ENCODE data around the gene DBP.

DNA sequence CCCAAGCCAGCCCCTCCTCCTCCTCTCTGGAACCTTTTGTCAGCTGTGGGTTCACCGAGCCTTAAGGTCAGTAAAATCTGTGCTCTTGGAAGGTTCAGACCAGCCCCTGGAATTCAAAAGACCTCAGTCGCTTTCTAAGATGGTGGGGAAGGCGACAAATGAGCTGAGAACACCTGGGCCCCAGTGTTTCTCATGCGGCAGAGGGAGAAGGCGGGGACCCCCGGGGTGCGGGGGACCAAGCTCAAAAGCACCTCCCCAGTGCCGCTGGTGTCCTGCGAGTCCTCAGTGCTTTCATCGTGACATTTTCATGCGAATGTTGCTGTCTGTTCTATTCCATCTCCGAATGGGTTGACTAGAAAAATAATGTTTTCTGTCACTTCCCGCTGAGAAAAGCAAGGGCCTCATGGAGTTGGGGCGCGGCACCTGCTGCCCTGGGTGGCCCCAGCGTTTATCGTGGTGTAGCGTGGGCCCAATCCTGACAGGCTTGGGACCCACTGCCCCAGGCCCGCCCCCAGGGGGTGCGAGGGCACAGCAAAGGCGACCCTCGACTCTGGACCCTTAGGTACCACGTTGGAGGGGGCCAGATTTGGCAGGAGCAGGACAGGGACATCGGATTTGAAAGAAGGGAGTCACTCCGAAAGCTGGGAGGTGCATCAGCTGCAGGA is 36.4 kb upstream of the DBP start:
- TF ChIP-seq USF2 (CRISPR knock-in tag; IDR thresholded peaks at IDR 0.05) (no peak), TP53 (CRISPR knock-in tag; IDR thresholded peaks at IDR 0.05) (no peak), USF1 (CRISPR knock-in tag; IDR thresholded peaks at IDR 0.05) (no peak), FOXK1 (CRISPR knock-in tag; IDR thresholded peaks at IDR 0.05) (no peak), ZBTB43 (CRISPR knock-in tag; IDR thresholded peaks at IDR 0.05) (no peak), NFE2L1 (CRISPR knock-in tag; IDR thresholded peaks at IDR 0.05) (no peak), ZNF121 (CRISPR knock-in tag; IDR thresholded peaks at IDR 0.05) (no peak)
- TF ChIP-seq, protein P1, sequence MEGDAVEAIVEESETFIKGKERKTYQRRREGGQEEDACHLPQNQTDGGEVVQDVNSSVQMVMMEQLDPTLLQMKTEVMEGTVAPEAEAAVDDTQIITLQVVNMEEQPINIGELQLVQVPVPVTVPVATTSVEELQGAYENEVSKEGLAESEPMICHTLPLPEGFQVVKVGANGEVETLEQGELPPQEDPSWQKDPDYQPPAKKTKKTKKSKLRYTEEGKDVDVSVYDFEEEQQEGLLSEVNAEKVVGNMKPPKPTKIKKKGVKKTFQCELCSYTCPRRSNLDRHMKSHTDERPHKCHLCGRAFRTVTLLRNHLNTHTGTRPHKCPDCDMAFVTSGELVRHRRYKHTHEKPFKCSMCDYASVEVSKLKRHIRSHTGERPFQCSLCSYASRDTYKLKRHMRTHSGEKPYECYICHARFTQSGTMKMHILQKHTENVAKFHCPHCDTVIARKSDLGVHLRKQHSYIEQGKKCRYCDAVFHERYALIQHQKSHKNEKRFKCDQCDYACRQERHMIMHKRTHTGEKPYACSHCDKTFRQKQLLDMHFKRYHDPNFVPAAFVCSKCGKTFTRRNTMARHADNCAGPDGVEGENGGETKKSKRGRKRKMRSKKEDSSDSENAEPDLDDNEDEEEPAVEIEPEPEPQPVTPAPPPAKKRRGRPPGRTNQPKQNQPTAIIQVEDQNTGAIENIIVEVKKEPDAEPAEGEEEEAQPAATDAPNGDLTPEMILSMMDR (IDR thresholded peaks at IDR 0.05), result no peak
- TF ChIP-seq, protein P2, sequence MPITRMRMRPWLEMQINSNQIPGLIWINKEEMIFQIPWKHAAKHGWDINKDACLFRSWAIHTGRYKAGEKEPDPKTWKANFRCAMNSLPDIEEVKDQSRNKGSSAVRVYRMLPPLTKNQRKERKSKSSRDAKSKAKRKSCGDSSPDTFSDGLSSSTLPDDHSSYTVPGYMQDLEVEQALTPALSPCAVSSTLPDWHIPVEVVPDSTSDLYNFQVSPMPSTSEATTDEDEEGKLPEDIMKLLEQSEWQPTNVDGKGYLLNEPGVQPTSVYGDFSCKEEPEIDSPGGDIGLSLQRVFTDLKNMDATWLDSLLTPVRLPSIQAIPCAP (CRISPR knock-in tag; IDR thresholded peaks at IDR 0.05), result no peak
- TF ChIP-seq, protein P3, sequence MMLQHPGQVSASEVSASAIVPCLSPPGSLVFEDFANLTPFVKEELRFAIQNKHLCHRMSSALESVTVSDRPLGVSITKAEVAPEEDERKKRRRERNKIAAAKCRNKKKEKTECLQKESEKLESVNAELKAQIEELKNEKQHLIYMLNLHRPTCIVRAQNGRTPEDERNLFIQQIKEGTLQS (CRISPR knock-in tag; conservative IDR thresholded peaks at IDR 0.05), result no peak

All from WTC11 (cell line).